OCI-M2 (cell line): ENCODE data around the gene PPM1H.
"Not testable (repeated sequence)": the region's sequence is repeated elsewhere in the genome, so short reads cannot be mapped to it uniquely, and the experiment has no call there.

ENCODE experiments used
- DNase-seq: peaks from one replicate; lab custom pipeline; 2025; ENCODE audit not compliant: unreplicated experiment; lab: John Stamatoyannopoulos, UW

PPM1H gene

DNA sequence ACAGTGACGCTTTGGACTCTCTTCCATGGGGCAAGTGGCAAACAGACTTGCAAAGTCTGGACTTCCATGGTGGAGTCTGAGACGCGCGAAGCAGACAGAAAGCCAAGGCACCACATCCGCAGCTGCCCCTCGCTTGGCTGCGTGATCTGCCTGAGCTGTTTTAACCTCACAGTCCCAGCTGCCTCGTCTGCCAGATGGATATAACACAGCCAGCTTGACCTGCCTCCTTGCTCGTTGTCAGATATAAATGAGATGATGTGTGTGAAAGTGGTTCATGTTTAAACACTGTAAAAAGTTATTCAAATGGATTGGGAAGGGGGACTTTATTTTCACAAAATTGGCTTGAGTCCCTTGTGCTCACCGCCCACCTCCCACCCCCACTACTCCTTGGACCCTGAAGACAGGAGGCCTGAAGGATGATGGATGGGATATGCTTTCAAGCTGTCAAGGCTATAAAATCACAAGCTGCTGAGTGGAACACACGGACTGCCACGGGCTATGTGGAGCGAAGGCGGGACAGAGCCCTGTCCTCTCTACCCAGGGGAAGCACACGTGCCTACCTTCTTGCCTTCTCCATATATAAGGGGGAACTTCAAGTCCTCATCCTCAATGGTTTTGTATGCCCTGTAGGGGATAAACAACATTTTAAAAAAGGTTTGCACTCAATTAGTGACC, 241.4 kb downstream of the PPM1H start:
- DNase-seq: no peak

DNA sequence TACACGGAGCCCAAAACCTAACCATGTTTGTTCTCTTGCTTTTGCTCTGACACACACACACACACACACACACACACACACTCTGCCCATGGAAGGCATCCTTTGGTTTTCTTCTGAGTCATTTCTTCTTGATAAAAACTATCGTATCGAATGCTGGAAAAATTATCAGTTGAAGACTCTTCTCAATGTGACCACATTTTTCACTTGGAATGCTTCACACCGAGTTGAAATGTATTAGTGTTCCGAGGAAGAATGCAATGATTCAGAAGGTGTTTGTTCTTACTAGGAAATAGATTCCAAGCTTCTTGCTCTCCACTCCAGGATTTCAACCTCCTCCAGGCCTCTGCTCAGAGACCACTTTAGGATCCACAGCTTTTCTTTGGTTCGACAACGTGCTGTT, 242.1 kb downstream of the PPM1H start:
- DNase-seq: no peak

DNA sequence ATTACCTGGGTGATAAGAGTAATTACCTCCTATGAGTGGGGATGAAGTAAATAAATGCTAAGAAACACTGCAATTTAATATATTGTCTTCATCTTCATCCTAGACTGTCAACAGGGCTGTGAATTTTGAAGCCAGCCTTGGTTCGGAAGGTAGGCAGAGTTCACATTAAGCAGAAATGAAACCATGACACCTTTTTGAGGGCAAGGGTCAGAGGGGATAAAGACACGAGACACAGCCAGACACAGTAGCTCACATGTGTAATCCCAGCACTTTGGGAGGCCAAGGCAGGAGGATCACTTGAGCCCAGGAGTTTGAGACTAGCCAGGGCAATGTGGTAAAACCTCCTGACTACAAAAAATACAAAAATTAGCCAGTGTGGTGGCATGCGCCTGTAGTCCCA, 243.6 kb downstream of the PPM1H start:
- DNase-seq: no peak

DNA sequence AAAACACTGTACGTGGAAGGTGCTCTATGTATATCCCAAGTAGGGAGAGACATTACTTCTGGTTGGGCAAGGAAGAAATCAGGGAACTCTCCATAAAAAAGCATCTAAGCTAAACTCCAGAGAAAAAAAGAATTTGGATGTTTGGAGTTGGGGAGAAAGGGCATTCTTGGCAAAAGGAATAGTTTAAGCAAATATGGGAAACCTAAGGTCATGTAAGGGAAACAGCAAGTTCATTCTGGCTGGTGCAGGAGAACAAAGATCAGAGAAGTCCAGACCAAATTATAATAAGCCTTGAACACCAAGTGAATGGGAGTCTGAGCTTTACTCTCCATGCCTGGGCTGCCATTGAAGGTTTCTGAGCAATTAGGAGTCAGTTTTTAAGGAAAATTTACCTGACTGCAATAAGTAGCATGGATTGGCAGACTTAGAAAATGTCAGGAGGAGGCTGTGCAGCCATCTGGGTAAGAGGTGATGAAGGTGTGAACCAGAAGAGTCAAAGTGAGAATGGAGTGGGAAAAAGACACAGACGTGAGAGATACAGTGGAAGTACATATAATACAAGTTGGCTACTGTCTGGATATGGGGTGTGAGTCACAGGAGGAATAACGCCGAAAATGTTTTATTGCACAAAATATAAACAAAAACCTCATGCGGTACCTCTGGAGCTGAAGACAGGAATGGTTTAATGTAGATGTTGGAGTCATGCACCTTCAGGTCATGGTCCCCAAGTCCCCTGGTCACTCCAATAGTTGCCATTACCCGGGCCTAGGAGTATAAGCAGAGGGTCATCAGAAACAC, 245.7 kb downstream of the PPM1H start:
- no peak for DNase-seq

DNA sequence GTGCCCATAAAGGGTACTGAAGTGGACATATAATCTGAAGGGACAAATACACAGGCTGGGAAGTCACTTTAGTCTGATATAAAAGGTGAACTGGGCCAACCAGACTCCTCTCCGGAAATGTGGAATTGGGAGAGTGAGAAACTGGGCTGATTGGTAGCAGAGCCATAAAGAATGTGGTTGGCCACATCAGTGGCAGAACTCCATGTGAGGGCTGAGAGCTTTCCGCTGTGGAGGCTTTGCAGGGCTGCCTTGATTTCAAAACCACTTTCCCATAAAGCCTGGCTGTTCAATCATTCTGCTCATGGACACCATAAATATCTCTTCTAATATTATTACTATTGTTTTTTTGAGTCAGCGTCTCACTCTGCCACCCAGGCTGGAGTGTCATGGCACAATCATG, 248.0 kb downstream of the PPM1H start:
- DNase-seq: no peak

DNA sequence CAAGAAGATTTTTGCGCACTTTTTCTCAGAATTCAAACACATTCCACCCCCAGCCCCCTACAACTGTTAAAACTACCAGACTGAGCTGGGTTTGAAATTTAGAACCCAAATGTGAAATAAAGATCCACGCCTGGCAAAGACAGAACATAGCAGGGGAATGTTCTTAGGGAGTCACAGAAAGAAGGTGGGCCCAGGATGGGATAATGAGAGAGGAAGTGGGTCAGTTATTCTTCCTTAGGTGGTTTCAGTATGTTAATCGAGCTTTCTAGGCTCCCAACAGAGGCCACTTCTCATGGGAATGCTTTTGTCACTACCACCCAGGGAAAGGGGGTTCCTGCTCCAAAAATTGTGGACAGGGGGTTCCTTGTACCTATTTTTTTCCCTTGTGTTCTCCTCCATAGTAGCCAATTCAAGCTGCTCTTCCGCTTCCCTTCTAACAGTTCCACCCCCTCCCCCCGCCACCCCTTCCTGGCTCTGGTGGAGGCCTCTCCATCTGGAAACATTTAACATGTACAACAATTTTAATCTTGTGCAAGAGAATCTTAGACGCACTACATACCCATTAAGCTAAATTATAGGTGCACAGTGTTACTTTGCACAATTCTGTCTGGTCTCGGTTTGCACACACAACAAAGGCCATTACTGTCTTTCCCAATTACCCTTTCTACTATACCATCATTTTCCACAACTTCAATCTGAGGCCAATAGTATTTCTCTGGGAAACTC, 250.2 kb downstream of the PPM1H start:
- no peak for DNase-seq

DNA sequence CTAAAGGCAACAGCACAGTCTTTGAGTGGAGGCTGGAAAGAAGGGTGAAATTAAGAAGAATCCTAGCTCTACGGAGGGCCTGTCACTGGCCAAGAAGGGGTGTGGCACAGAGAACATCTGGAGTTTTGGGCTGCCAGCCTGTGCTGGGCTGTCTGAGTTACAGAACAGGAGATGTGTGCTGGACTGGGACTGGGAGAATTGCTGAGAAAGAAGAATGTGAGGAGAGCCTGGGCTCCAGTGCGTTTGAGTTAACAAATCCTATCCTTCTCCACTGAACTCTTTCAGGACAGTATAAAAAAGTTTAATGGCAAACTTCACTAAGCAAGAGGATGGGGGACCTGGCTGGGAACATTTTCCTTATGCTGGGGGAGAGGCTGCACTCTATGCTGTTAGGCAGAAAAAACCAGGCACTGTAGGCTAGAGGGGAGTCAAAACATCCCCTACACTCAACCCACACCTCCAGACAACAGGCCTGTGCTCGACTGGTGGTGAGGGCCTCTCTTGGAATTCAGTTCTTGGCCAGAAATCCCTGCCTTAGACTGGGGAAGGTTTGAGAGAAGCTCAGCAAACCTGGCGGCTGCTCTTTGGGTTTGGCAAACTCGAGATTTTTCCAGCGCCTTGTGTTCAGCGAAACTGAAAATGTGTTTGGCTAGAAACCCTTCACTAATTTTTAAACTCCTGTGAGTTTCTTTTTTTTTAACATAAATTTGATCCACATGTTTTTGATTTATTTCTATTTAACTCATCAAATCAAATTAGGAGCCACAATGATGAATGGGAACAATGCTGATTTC, 251.0 kb downstream of the PPM1H start:
- DNase-seq: no peak

DNA sequence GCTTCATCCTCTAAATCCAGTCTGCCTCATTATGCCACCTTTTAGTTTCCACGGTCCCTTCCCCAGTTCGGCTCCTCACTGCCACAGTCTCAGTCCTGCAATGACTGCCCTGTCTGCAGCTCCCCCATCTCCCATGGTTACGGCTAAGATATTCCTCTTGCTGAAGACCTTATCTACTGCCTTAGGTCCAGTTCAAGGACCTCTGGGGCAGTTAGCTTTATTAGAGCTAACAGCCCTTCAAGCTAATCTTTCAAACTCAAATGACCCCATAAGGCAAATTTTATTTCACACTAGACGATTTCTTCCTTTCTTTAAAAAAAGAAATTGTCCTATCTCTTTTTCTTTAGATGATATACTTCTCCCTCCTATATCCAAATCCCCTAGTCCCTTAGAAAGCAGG, 253.6 kb downstream of the PPM1H start:
- no peak for DNase-seq

DNA sequence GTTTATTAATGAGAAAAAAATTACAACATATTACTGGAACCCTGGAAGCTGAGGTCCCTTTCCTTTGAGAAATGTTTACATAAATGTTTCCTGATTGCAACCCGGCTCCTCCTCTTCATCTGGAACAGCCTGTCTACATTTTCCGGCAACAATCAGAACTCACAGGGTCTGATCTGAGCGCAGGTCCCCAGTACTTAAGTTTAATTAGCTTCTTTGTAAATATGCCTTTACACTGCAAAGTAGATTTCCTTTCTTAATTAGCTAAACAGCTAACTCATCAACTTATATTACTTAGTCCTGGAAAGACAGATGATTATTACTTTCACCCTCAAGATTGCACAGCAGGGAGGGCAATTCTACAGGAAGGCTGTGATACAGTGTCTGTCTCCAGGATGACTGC, 255.3 kb downstream of the PPM1H start:
- DNase-seq: no peak

DNA sequence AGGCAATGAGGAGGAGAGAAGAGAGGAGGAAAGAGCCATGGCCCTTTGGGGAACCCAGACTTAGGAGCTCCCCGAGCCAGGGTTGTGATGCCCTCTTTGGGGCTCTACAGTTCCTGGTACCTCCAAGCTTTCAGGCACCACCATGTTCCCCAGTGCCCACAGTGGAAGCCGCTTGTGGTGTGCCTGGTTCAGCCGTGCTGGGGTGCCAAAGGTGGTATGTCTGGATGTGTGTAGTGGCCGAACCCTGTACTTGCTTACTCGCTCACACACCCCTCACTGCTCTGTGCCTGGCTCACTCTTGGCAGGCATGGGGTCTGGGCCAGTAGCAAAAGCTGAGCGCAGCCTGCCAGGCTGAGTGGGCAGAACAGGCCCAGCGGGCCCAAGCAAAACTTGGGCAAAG, 257.6 kb downstream of the PPM1H start:
- DNase-seq: no peak

DNA sequence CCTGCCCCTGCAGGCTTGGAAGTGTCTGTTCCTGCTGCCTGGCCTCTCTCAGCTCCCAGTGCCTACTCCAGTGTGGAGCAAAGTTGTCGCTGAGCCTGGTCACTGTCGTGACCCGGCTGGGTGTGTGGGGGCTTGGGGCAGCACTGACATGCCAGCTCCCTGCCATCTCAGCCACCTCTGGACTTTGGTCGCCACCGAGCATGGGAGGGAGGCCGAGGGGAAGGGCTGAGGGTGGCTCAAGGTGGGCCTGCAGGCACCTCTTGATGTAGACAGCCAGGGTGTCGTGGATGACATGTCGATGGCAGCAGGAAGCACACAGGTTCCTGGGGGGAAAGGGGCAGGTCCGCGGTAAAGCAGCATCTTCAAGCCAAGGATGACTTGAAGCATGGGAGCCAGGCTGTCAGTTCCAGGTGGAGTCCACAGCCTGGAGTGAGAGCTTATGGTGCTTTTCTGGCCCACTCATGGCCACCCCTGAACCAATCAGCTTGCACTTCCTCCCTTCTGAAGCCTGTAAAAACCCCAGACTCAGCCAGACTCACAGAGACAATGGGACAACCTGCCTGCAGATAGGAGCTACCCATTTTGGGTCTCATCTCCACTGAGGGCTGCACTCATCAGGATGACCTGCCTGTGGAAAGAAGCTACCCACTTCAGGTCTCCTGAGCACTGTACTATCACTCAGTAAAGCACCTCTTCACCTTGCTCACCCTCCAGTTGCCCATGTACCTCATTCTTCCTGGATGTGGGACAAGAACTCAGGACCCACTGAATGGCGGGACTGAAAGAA, 258.2 kb downstream of the PPM1H start:
- no peak for DNase-seq

DNA sequence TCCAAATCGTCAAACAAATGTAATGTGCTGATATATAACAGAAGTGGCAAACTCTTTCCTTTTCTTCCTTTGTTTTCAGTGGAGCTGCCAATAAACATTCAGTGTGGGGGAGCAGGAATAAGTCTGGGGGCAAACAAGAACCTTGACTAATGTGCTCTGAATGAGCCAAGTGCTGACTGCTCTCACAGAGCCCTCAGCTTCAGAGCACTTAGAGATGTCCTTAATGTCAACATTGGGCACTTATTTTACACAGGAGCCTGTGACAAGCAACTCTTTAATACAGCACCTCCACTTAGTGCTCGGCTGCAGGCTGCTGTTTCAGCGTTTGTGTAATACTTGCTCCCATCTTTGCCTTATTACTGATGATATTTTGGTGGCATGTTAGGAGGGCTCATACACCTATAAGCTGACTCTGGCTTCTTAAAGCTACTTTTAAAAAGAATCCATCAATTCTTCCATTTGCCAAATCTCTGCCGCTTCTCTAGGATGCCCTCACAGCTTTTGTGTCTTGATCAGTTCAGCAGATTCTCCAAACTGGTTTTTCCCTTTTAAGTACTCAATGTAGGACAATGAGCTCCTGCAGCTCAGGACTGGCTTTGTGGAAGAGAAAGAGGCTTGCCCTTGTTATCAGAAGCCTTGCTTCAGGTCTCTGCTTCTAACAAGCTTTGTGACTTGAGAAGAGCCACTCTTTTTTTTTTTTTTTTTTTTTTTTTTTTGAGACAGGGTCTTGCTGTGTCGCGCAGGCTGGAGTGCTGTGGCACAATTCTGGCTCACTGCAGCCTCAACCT, 261.7 kb downstream of the PPM1H start:
- DNase-seq: no peak

DNA sequence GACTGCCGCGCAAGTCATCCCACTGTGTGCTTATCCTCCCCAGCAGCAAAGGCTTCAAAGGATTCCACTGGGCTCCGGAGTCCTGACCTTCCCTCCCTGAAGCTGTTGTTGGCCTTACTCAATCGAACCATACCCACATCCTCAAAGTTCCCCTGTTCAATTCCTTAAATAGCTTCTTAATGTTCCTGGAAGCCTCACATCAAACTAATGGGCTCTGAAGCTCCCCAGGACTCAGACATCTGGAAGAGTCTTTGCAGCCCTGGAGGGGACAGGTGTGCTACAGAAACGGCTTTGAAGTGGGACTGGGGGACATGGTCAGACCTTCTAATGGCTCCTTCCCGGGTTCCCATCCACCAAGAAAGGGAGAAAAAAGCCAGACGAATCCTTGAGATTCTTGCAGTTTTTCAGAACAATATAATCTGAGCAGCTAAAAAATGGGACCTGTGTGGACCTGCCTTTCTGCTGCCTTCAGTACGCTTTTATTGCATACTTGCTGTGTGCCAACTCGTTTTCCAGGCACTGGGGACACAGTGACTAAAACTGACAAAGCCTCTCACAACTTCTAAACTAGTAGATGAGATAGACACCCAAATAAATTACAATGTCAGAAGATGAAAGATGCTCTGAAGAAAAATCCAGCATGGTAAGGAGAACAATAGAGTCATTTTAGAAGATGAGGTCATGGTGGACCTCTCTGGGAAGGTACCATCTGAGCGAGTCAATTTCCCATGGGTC, 263.8 kb downstream of the PPM1H start:
- no peak for DNase-seq

DNA sequence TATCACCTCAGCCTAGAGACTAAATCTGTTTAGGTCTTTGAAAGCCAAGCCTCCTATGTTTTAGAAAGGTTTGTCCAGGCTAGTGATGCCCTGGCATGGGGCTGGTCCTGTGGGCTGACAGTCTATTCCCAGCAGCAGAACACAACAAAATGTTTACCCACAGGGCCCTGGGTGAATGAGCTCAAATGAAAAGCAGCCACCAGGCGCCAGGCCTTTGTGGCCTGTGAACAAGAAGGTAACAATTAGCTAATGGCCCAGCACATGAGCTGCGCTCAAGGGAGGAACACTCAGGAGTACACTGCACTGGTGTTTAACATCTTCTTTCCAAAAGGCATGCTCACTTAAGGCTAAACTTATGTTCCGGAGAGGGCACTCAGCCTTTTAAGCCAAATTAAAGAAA, 266.2 kb downstream of the PPM1H start:
- DNase-seq: no peak

DNA sequence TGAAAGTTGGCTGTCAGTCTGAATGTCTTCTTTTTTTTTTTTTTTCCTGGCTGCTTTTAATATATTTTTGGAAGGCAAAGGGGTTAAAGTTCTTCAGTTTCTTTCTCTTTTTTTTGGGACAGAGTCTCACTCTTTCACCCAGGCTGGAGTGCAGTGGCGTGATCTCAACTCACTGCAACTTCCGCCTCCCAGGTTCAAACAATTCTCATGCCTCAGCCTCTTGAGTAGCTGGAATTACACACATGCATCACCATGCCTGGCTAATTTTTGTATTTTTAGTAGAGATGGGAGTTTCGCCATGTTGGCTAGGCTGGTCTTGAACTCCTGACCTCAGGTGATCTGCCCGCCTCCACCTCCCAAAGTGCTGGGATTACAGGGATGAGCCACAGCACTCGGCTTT, 270.0 kb downstream of the PPM1H start:
- DNase-seq: not testable (repeated sequence)

DNA sequence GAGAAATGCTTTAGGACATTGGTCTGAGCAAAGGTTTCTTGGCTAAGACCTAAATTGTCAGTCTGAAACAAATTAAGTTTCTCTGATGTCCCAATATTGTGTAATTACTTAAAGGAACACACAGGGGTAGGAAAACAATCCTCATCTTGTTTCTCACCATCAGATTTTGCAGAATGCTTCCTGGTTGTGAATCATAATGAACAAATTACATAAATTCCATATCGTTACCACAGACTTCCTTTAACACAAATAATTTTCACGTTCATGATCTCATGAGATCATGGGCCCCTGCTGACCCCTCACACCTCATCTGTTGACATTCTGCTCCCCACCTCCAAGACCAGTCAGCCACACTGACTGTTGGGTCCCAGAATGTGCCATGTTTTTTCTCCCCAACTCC, 274.2 kb downstream of the PPM1H start:
- no peak for DNase-seq

DNA sequence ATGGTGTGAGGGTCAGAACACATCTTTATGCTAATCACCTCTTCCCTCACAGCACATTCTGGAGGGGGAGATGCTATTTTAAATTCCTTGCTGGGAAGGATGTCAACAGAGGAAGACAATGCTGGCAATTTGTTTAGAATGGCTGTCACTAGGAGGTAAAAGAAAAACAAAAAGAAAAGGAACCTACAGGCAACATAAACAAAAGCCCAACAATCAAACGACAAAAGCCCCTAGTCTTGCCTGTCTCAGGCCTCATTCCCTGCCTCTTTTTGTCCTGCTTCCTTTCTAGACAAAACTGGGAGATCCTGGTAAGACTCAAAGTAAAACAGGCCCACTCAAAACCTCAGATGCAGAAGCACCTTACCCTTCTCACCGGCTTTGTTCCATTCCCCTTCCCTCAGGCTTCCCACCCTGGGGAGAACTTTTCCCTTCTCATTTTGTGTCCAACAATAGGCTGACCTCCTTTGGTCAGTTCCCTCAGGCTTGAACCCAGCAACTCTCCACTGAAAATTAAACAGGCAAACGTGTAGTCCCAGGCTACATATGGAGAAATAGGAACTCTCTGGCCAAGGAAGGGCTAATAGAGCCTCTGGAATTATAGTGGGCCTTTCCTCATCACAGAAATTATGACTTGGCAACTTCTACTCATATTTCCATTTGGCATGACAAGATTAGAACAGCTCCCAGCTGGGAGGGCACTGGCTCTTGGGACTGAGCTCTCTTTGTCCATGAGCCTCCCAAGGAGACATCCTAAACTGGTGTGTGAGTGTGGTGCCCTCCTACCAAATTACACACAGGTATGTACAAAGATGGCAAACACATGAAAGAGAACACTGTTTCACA, 275.3 kb downstream of the PPM1H start:
- no peak for DNase-seq

DNA sequence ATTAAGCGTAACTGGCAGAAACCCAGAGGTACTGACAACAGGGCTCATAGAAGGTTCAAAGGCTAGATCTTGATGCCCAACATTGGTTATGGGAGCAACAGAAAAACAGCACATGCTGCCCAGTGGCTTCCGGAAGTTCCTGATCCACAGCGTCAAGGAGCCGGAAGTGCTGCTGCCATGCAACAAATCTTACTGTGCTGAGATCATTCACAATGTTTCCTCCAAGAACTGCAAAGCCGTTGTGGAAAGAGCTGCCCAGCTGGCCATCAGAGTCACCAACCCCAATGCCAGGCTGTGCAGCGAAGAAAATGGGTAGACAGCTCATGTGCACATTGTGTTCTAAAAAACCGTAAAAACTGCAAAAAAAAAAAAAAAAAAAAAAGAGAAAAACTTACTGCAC, 276.0 kb downstream of the PPM1H start:
- no peak for DNase-seq
